GM21717 (cell line): ENCODE results near the gene ZDHHC20.
"Not testable (repeated sequence)": the region's sequence is repeated elsewhere in the genome, so short reads cannot be mapped to it uniquely, and the experiment has no call there.

Source experiments
- ATAC-seq: cut with Tn5 transposase; IDR thresholded peaks from one replicate; pipeline ENCODE4 v1.9.1; 2021; ENCODE audit warnings: mild to moderate bottlenecking, moderate library complexity; ENCODE audit not compliant: unreplicated experiment

ZDHHC20 gene

GRCh38 chr13:21436582-21436981 lies 22.5 kb downstream of the ZDHHC20 start:
- ATAC-seq: no peak

- ATAC-seq: peak; percentile 98
These were observed 23.4 kb downstream of the ZDHHC20 start for GRCh38 chr13:21435687-21436151.

- ATAC-seq: no peak
These were observed 23.9 kb downstream of the ZDHHC20 start for GRCh38 chr13:21435231-21435630.

GRCh38 chr13:21434588-21434987 lies 24.5 kb downstream of the ZDHHC20 start:
- no peak for ATAC-seq

GRCh38 chr13:21429211-21429610 lies 29.9 kb downstream of the ZDHHC20 start:
- no peak for ATAC-seq

- ATAC-seq: no peak
These were observed 31.4 kb downstream of the ZDHHC20 start for GRCh38 chr13:21427741-21428140.

GRCh38 chr13:21426238-21426637 lies 32.9 kb downstream of the ZDHHC20 start:
- no peak for ATAC-seq

GRCh38 chr13:21420706-21421105 lies 38.4 kb downstream of the ZDHHC20 start:
- no peak for ATAC-seq

GRCh38 chr13:21413013-21413412 lies 46.1 kb downstream of the ZDHHC20 start:
- no peak for ATAC-seq

- not testable (repeated sequence) for ATAC-seq
These were observed 48.6 kb downstream of the ZDHHC20 start for GRCh38 chr13:21410453-21410852.

- no peak for ATAC-seq
These were observed 53.8 kb downstream of the ZDHHC20 start for GRCh38 chr13:21405309-21405708.

GRCh38 chr13:21402586-21403307 lies 56.4 kb downstream of the ZDHHC20 start:
- ATAC-seq: no peak

GRCh38 chr13:21399741-21400140 lies 59.4 kb downstream of the ZDHHC20 start:
- ATAC-seq: no peak

- no peak for ATAC-seq
These were observed 63.1 kb downstream of the ZDHHC20 start for GRCh38 chr13:21395953-21396352.

GRCh38 chr13:21389124-21389523 lies 70.0 kb downstream of the ZDHHC20 start:
- ATAC-seq: no peak

- ATAC-seq: no peak
These were observed 73.4 kb downstream of the ZDHHC20 start for GRCh38 chr13:21385710-21386109.

- ATAC-seq: no peak
These were observed 76.0 kb downstream of the ZDHHC20 start for GRCh38 chr13:21383090-21383489.

GRCh38 chr13:21376998-21377985 lies 81.8 kb downstream of the ZDHHC20 start:
- not testable (repeated sequence) for ATAC-seq

- ATAC-seq: no peak
These were observed 86.6 kb downstream of the ZDHHC20 start for GRCh38 chr13:21372530-21372929.

GRCh38 chr13:21371011-21371410 lies 88.1 kb downstream of the ZDHHC20 start:
- ATAC-seq: no peak

GRCh38 chr13:21365574-21365973 lies 93.5 kb downstream of the ZDHHC20 start:
- ATAC-seq: no peak

- no peak for ATAC-seq
These were observed 94.2 kb downstream of the ZDHHC20 start for GRCh38 chr13:21364916-21365315.
